ENCODE results near the gene SMURF1. TPM values are rescaled to one million over a fixed set of nuclear protein-coding genes. Genes with fewer than 3 reads are reported as not detected.

Gene SMURF1
- total RNA-seq, 1 donor from 2014 or later = 27.2 TPM

DNA sequence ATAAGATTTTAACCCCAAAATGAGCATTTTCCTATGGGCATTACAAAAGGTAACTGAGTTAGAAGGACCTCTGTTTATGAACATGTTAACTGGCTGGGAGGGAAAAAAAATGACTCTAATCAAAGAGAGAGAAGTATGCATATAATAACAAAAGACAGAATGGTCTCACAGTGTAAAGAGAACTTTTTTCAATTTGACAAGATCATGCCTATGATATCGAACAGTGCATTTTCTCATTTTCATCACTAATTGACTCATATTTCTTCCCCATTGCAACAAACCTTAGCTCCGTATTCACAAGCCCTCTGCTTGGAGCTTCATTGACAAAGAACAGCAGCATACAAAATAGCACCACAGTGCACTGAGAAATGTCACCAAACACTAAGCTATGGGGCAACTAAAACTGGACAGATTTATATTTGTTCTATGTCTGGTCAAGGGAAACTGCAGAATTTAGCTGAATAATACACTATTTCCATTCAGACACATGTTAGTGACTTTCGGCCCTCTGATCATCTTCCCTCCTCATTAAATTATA is 45.6 kb downstream of the SMURF1 start:
- no peak for DNase-seq (ENCODE audit: low spot score)

DNA sequence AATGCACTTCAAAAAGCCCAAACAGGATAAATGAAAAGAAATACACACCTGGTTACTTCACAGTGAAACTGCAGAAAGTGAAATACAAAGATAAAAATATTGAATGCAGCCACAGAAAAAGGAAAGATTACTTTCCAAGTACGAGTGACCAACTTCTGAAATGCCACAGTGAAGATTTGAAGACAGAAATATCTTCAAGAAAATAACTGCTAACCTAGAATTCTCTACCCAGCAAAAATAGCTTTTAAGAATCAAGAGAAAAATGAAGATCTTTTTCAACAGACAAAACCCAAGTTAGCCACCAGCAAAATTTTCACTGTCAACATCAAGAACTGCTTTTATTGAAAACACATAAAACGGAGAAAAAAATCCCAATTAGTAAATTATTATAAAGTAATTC is 46.2 kb downstream of the SMURF1 start:
- DNase-seq (ENCODE audit: low spot score) = no peak

DNA sequence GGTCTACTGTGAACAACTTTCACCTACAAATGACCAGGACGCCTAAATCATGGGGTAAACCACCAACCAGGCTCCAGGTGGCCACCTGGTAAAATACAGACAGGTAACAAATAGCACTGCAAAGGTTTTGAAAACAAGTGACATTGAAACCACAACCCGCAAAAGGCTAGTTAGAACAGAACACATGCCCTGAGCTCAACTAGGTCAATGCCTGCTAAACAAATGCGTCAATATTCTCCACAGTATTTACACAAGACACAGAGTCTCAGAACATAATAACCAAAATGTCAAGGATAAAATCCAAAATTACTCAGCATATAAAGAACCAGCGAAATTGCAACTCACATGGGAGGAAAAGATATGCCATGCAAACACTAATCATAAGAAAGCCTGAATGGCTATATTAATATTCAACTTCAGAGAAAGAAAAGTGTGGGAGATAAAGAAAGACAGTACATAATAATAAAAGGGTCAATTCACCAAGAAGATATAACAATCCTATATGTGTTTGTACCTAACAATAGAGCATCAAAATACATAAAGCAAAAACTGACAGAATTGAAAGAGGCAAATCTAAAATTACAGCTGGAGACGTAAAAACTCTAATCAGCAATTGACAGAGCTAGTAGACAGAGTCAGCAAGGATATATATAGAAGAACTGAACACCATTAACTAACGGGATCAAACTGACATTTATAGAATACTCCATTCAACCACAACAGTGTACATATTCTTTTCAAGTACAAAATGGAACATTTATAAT is 47.6 kb downstream of the SMURF1 start:
- DNase-seq (ENCODE audit: low spot score) = no peak

DNA sequence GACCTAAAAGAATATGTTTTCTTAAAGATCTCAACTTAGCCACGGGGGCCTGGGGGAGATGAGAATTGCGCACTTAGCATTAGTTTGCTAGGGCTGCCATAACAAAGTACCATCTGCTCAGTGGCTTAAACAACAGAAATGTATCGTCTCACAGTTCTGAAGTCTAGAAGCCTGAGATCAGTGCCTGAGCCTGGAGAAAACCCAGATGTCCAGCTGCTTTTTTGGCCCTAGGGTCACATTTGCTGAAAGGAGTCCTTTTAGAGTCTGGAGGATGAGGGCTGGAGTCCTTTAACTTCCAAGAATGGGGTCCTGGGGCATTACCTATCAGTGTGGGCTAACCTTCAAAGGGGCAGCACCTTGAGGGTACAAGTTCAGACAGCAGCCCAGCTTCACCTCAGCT is 48.2 kb downstream of the SMURF1 start:
- DNase-seq (ENCODE audit: low spot score) = no peak

DNA sequence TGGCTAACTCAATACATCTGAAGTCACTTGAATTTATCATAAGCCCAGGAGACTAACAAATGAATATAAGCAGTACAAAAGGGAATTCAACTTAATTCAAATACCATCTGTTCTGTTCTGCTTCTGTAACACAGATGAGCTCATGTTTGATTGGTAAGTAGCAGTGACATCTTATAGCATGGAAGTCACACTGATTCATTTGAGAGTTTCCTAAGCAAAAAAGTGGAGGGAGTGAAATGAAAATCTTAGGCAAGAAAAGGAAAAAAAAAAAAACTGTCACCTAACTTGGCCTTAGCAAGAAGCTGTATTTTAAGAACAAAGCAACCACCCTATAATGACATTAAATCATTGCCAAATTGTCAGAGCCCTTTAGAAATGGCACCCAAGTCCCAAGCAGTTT is 49.5 kb downstream of the SMURF1 start:
- DNase-seq (ENCODE audit: low spot score) = no peak

DNA sequence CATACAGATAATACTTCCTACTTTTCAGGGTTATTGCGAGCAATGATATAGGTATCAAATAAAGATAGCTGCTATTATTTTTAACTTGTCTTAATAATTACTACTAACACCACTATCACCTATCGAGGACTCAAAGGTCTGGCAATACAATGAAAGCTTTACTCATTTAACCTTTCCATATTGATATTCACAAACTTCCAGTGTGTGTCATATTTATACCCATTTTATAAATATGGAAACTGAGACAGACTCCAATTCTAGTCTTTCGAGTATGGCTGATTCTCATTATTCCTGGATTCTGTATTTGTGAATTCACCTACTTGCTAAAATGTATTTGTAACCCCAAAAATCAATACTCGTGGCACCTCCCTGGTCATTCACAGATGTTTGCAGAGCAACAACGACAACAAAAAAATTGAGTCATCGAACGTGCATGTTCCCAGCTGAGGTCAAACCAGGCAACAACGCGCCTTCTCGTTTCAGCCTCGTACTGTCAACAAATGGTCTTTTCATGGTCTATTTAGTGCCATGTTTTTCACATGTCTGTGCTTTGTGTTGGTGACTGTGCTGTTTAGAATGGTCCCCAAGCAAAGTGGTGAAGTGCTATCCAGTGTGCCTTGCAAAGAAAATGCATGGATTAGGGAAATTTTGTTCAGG is 51.7 kb downstream of the SMURF1 start:
- no peak for DNase-seq (ENCODE audit: low spot score)

DNA sequence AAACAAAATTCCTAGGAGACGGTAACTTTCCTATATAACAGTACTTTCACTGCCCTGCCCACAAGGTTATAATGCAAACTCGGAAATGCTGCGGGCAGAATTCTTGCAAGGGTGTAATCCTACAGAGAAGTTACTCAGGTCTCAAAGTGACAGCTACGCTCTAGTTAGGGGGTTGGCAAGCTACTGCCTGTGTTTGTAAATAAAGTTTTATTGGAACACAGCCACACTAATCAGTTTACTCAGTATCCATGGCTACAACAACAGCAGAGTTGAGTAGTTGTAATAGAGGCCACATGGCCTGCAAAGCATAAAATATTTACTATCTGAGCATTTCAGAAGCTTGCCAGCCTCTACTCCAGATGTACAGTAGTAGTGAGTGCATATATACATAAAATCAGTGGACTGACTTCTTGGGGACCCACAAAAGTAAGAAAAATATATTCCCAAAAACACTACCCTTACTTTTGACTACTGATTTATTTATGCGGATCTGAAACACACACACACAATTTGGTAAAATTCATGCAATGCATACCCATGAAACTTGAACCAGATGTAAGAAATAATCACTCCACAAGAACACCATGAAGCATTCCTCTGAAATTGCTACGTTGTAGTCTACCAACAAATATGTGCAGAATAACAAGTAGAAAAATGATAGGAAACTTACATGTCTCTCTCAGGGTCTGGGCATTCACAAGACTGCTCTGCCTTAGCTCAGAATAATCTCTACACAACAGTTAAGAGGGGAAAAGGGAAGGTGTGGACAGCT is 53.0 kb downstream of the SMURF1 start:
- no peak for DNase-seq (ENCODE audit: low spot score)

DNA sequence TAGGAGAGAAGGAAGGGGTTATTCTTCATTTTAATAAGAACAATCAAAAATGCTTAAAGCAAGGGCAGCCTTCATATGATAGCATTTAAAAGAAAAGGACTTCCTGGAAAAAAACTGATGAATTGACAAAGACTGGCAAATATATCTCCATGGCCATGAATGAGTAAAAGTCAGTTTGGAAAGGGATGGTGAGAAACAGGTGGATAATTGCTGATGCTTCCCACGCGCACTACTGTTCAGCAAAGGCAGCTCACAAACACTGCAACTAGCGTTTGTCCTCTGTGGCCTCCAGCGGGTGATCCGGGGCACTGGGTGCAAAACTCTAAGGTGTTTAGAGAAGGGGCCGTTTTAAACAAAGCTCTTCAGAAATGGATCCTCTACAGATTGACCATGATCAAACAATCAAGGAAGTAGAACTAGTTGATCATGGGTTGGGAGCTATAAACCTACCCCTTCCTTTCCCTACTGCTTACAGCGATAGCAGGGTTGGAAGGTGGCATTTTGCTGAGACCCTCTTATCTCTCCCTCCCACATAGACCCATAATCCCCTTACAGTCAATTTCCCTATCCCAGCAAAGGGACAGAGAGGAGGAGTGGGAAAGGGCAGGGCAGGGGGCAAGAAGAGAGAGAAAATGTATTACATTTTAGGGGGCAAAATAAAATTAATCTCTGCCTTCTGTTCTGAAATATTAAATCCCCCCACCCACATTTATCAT is 53.8 kb downstream of the SMURF1 start:
- DNase-seq (ENCODE audit: low spot score) = no peak

DNA sequence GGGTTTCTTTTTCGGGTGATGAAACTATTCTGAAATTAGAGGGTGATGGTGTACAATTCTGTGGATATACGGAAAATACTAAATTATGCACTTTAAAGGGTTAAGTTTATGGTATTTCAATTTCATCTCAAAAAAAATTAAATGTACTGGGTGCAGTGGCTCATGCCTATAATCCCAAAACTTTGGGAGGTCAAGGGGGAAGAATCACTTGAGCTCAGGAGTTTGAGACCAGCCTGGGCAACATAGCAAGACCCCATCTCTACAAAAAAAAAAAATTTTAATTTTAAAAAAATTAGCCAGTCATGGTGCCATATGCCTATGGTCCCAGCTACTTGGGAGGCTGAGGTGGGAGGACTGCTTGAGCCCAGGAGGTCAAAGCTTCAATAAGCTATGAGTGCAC is 57.0 kb downstream of the SMURF1 start:
- no peak for DNase-seq (ENCODE audit: low spot score)

DNA sequence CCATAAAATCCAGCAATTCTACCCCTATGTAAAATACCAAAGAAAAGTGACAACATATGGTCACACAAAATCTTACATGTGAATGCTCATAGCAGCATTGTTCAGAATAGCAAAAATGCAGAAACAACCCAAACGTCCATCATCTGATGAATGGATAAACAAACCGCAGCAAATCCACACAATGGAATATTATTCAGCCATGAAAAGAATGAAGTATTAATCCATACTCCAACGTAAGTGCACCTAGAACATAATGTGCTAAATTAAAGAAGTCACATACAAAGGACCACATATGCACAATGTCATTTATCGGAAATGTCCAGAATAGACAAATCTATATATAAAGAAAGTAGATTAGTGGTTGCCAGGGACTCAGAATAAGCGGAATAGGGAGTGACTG is 57.4 kb downstream of the SMURF1 start:
- DNase-seq (ENCODE audit: low spot score) = no peak

DNA sequence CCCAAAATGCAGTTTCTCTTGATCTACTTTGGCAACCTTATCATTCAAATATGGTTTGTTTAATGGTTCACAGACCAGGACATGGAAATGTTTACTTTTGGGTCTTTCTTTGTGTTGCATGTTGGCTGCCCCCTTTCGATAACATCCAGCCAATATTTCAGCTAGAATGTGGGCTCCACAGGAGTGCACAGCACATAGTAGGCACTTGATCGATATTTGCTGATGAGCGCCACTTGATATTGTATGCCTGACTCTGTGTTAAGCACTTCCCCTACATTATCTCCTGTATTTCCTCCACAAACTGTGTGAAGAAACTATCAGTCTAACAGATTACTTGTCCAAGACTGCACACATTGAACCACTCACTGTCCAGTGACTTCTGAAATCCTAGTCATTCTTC is 60.2 kb downstream of the SMURF1 start:
- no peak for DNase-seq (ENCODE audit: low spot score)

DNA sequence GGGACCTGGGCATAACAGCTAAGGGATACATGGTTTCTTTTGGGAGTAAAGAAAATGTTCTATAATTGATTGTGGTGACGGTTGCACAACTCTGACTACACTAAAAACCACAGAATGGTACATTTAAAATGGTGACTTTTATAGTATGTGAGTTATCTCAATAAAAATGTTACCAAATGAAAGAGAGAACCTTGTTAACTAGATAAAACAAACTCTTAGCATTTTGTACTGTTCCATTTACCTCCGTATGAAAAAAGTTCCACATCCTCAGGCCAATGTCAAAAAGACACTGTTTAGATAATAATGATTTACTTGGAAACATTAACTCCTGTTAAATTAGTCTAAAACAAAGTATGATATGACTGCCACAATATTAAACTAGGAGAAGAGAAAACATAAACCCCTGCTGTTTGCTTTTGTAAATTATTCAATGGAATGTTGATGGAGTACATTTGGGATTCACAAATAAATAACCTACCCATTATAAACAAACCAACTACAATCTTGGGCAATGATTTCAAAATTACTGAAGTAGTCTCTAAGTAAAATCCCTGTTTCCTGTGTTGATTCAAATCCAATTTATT is 60.7 kb downstream of the SMURF1 start:
- DNase-seq (ENCODE audit: low spot score) = no peak

DNA sequence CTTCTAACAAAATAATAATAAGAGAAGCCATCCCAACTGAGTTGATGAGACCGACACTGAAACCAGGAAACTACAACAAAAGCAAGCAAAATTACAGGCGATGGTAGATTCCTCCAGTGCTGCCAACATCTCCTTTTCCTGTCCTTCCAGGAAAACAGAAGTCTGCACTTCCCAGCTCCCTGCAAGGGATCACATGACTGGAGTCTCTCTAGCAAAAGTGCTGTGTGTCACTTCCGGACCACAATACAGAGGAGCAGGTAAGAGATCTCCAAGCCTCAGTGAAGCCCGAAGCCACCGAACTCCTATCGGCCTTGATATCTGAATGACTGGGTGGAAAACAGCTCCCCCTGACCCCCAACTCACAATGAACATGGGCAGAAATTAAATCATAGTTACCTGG is 63.2 kb downstream of the SMURF1 start:
- no peak for DNase-seq (ENCODE audit: low spot score)

DNA sequence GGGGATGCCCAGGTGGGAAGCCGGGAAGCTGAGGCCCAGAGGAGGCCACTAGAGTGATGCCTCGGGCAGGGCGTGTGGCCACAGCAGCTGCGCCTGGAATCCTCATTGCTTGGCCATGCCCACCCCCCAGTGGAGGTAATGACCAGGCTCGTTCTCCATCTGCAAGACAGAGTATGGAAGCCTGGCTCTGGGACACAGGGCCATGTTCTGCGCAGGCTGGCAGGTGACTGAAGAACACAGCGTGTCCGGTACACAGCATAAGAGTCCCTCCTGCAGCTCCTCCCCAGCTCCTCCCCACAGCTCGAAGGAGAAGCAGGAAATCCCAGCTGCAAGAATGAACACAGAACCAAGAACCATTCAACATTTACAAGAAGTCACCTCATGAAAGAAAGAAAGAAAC is 64.8 kb downstream of the SMURF1 start:
- peak; percentile 26 for DNase-seq (ENCODE audit: low spot score)

DNA sequence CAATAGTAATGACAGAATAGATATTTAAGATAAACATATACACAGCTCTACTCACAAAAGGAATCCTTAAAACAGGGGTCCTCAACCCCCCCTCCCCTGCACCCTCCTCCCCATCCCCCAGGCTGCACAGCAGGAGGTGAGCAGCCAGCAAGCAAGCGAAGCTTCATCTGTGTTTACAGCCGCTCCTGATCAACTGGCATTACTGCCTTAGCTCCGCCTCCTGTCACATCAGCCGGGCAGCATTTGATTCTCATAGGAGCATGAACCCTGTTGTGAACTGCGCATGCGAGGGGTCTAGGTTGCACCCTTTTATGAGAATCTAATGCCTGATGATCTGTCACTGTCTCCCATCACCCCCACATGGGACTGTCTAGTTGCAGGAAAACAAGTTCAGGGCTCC is 65.5 kb downstream of the SMURF1 start:
- no peak for DNase-seq (ENCODE audit: low spot score)

DNA sequence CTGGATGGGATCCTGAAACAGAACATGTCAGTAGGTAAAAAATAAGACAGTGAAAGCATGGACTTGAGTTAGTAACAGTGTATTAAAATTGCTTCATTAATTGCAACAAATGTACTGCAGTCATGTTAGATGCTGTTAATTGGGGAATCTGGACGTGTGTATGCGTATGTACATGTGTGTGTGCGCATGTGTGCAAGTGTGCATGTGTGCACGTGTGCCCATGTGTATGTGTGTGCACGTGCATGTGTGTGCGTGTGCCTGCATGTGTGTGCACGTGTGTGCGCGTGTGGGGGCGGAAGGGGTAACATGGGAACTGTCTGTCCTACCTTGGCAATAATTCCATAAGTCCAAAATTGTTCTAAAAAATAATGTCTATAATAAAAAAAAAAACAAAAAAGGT is 67.3 kb downstream of the SMURF1 start:
- DNase-seq (ENCODE audit: low spot score) = no peak

DNA sequence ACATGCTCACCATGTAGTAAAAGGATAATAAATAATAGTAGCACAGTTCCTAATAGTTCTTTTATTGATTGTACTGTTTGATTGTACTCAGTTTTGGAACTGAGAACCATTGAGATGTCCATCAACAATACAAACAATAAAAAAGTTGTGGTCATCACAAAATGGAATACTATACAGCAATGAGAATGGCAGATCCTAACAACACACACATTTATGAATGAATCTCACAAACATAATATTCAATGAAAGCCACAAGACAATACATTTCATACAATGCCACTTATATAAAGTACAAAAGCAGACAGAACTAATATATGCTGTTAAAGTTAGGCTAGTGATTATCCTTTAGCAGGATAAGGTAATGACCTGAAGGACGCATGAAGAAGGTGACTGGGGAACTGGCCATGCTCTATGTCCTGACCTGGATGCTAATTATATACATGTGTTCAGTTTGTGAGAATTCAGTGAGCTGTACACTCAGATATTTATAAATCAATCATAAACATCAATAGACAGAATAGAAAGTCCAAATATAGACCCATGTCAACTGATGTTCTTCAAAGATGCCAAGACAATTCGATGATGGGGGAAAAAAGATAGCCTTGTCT is 70.0 kb downstream of the SMURF1 start:
- DNase-seq (ENCODE audit: low spot score) = no peak

DNA sequence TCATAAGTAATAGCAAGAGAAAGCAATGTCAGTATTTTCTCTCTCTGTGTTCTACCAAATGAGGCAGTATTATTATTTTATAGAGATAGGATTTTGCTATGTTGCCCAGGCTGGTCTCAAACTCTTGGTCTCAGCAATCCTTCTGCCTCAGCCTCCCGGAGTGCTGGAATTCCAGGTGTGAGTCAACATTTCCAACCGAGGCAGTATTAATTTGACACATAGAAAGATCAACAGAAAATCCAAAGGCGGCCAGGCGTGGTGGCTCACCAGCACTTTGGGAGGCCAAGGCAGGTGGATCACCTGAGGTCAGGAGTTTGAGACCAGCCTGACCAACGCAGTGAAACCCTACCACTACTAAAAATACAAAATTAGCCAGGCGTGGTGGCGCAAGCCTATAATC is 71.8 kb downstream of the SMURF1 start:
- no peak for DNase-seq (ENCODE audit: low spot score)

DNA sequence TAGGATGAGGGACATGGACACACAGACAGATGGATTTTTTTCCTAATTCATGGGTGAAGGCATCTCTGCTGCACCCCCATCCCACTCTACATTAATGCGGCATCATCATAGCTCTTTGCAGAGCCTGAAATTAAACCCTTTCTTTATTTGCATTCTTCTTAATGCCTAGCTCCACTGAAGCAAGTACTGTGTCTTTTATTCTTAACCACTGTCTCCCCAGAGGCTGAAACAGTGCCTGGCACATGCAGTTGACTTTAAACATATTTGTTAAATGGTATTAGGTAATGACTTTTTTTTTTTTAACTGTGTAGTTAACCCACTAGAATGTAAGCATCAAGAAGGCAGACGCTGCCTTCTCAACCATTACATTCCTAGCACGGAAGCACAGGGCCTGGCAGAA is 73.5 kb downstream of the SMURF1 start:
- no peak for DNase-seq (ENCODE audit: low spot score)

DNA sequence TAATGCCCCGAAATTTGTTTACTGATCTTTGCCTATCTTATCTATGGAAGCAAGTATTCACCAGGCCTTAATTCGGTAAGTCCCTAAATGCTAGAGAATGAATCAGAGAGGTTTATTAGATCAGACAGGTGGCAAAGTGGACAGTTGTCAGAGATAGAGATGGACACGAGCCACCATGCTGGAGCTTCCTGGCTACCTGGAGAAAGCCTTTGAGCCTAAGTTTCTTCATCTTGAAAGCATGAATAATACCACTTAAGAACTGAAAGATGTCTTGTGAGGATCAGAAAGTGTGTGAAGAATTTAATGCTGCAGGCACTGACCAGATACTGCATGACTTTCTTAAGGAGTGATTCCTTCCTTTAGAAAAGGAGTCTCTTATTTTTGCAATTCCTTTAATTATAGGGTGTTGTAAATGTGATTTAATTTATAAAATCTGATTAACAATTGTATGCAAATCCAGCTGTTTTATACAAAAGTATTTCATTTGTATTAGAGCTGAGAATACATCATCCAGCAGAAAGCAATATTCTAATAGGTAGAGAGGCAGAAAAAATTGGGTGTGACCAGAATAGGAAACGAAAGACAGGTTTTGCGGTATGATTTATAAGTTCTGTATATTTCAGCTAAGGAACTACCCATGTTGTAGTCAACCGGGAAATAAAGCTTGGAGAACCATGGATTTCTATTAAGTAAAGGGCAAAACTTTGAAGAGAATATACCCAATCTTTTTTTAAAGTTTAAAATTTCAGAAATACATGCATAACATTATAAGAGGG is 82.7 kb downstream of the SMURF1 start:
- no peak for DNase-seq (ENCODE audit: low spot score)
